ENCODE data around the gene PCNA. TPM values are rescaled to one million over a fixed set of nuclear protein-coding genes. Genes with fewer than 3 reads are reported as not detected.
"Not testable (repeated sequence)": the region's sequence is repeated elsewhere in the genome, so short reads cannot be mapped to it uniquely, and the experiment has no call there.

PCNA gene
- total and polyA plus RNA-seq, 7 donors = 24.6 to 145 (median 54.8) TPM

DNA sequence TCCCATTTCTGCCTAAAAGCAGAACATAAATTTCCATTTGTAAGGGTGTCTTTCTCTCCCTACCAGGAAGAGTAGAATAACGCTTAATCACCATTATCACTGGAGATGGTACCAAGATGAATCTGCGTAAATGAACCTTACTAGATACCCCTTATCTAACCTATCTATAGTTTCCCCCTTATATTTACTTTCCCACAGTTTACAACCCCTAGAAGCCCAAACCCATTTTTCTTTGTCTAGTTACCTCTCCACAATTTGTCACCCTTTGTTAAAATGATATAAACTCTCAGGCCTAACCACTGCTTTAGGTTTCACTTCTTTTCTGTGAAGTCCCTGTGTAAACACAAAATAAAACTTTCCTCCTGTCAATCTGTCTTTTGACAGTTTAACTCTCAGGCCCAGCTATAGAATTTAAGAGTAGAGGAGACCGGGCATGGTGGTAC is 45.5 kb downstream of the PCNA start:
- H3K36me3 ChIP-seq = no peaks in the 10 kb centered on the region
- no peak overlapping the region for H3K4me3 ChIP-seq
- 76 to 84% methylated on average over 3 of the region's 3 CpGs for WGBS, 2 donors
- H3K4me1 ChIP-seq = peaks cover 0 to 25% (median 20%) of the 10 kb centered on the region in 4 donors
- H3K27me3 ChIP-seq = no peaks in the 10 kb centered on the region
- no peaks in the 10 kb centered on the region for H3K9me3 ChIP-seq
- H3K27ac ChIP-seq = peak overlapping the region in 2 of 4 donors; percentile 46 to 62
- TF ChIP-seq POLR2AphosphoS5 (IDR thresholded peaks at IDR 0.05) = no peak
- TF ChIP-seq, protein P1, sequence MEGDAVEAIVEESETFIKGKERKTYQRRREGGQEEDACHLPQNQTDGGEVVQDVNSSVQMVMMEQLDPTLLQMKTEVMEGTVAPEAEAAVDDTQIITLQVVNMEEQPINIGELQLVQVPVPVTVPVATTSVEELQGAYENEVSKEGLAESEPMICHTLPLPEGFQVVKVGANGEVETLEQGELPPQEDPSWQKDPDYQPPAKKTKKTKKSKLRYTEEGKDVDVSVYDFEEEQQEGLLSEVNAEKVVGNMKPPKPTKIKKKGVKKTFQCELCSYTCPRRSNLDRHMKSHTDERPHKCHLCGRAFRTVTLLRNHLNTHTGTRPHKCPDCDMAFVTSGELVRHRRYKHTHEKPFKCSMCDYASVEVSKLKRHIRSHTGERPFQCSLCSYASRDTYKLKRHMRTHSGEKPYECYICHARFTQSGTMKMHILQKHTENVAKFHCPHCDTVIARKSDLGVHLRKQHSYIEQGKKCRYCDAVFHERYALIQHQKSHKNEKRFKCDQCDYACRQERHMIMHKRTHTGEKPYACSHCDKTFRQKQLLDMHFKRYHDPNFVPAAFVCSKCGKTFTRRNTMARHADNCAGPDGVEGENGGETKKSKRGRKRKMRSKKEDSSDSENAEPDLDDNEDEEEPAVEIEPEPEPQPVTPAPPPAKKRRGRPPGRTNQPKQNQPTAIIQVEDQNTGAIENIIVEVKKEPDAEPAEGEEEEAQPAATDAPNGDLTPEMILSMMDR (IDR thresholded peaks at IDR 0.05) = no peak
- TF ChIP-seq EP300 (IDR thresholded peaks at IDR 0.05) = no peak
- TF ChIP-seq POLR2A (IDR thresholded peaks at IDR 0.05) = no peak
- intact Hi-C loops (cut with DNase I) = no loop called here
- no peak for DNase-seq

DNA sequence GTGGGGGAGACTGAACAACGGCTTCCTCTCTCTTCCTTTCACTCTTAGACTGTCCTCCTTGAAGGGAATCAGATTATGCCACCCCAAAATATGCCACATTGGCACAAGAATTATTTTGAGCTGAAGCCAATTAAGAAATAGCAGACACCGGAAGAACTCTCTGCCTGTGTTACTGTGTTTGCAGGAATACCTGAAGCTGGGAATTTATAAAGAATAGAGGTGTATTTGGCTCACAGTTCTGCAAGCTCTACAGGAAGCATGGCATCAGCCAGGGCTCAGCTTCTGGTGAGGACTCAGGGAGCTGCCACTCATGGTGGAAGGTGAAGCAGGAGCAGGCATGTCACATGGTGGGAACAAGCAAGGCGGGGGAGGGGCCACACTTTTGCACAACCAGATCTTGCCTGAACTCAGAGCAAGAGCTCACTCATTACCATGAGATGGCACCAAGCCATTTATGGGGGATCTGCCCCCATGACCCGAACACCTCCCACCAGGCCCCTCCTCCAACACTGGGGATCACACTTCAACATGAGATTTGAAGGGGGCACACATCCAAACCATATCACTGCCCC is 46.0 kb downstream of the PCNA start:
- DNase-seq = no peak
- Histone ChIP-seq H3K9me3 (no peaks in the 10 kb centered on the region), H3K4me3 (no peak overlapping the region), H3K27ac (peak overlapping the region; percentile 33 to 62 (median 51)), H3K36me3 (no peaks in the 10 kb centered on the region), H3K27me3 (no peaks in the 10 kb centered on the region), H3K4me1 (peaks cover 0 to 20% (median 16%) of the 10 kb centered on the region in 4 donors)
- TF ChIP-seq, protein P1 (IDR thresholded peaks at IDR 0.05) = no peak
- TF ChIP-seq POLR2A (IDR thresholded peaks at IDR 0.05) (no peak), POLR2AphosphoS5 (IDR thresholded peaks at IDR 0.05) (no peak)
- intact Hi-C loops (cut with DNase I) = no loop called here
- 42 to 85% methylated on average over 4 of the region's 4 CpGs for WGBS, 2 donors

DNA sequence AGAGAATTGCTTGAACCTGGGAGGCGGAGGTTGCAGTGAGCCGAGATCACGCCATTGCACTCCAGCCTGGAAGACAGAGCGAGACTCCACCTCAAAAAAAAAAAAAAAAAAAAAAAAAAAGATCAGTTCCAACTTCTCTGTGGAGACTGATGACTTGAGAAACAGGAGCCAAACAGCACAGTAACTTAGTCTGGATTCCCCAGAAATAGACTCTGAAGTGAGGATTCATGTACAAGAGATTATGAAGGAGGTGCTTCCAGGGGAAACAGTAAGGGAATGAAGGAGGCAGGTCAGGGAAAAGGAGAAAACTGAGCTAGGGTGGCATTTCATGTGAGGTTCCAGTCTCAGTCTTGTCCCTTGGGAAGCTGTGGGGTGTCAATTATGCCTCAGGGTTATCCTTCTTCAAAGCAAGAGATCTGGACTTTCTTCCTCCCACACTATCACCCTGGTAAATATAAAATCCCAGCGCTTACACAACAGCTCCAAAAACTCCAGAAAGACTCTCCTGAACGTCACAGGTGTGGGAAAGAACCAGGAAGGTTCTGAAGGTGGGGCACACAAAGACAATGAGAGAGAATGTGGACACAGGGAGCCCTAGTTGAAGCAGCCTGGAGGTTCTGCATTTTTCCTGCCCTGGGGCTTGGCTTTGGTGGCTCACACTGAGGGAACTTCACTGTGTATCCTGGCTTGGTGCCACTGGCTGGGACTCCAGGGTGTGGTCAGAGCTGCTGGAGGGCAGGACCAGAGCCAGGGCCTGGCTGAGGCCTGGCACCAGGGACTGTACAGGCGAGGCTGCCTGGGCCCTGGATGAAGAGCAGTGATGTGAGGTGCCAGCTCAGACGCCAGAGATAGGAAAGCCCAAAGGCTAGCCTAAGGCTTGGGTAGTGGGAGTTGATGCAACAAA is 46.8 kb downstream of the PCNA start:
- H3K27ac ChIP-seq = peak overlapping the region; percentile 33 to 62 (median 51)
- 55 to 77% methylated on average over 8 of the region's 8 CpGs for WGBS, 2 donors
- peak; percentile 91 for DNase-seq

DNA sequence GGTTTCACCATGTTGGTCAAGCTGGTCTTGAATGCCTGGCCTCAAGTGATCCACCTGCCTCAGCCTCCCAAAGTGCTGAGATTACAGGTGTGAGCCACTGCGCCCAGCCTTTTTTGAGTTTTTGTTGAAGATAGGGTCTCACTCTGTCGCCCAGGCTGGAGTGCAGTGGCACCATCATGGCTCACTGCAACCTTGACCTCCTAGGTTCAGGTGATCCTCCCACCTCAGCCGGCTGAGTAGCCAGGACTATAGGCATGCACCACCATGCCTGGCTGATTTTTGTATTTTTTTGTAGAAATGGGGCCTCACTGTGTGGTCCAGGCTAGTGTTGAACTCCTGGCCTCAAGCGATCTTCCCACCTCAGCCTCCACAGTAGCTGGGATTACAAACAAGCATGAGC is 47.8 kb downstream of the PCNA start:
- DNase-seq; H3K9me3 ChIP-seq; H3K36me3 ChIP-seq; H3K27ac ChIP-seq; H3K27me3 ChIP-seq; intact Hi-C loops (cut with DNase I); H3K4me3 ChIP-seq: not testable (repeated sequence)
- WGBS, 2 donors = 98% methylated on average over 4 of the region's 4 CpGs
- H3K4me1 ChIP-seq = peaks cover 0 to 13% (median 11%) of the 10 kb centered on the region in 4 donors

More for the DNA sequence above, 46.8 kb downstream of the PCNA start:
- Histone ChIP-seq H3K4me3 (no peak overlapping the region), H3K36me3 (no peaks in the 10 kb centered on the region), H3K27me3 (no peaks in the 10 kb centered on the region), H3K9me3 (no peaks in the 10 kb centered on the region), H3K4me1 (peaks cover 0 to 17% (median 13%) of the 10 kb centered on the region in 4 donors)
- intact Hi-C loops (cut with DNase I) = no loop called here
- no peak for TF ChIP-seq POLR2A (IDR thresholded peaks at IDR 0.05)
- TF ChIP-seq, protein P1 (IDR thresholded peaks at IDR 0.05) = no peak
- no peak for TF ChIP-seq POLR2AphosphoS5 (IDR thresholded peaks at IDR 0.05)
- no peak for TF ChIP-seq EP300 (IDR thresholded peaks at IDR 0.05)

DNA sequence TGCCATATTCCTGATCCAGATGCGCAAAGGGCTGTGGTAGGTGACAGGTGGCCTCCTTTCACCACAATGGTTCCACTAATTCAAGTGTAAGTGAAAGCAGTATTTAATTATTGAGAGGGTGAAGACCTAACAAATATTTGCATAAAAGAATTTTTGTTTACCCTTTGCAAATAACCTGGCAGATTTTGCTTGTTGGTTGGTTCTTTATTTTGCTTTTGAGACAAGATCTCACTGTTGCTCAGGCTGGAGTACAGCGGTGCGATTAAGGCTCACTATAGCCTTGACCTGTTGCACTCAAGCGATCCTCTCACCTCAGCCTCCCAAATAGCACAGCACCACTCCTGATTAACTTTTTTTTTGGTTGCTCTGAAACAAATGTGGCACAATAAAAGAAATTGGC is 49.2 kb downstream of the PCNA start:
- Histone ChIP-seq H3K4me3 (no peak overlapping the region), H3K4me1 (peaks cover 0 to 13% (median 11%) of the 10 kb centered on the region in 4 donors), H3K36me3 (no peaks in the 10 kb centered on the region), H3K9me3 (no peaks in the 10 kb centered on the region), H3K27me3 (no peaks in the 10 kb centered on the region), H3K27ac (no peak overlapping the region)
- intact Hi-C loops (cut with DNase I) = no loop called here
- 94 to 95% methylated on average over 4 of the region's 4 CpGs for WGBS, 2 donors
- no peak for DNase-seq
- TF ChIP-seq EP300 (IDR thresholded peaks at IDR 0.05) (no peak), POLR2AphosphoS5 (IDR thresholded peaks at IDR 0.05) (no peak), POLR2A (IDR thresholded peaks at IDR 0.05) (no peak)
- TF ChIP-seq, protein P1 (IDR thresholded peaks at IDR 0.05) = no peak
